Activated naive CD4-positive, alpha-beta T cell treated with anti-CD3 and anti-CD28 coated beads for 36 hours (primary cell): ENCODE results near the gene CLSTN1. TPM values are rescaled to one million over a fixed set of nuclear protein-coding genes. Genes with fewer than 3 reads are reported as not detected.

Source experiments
- CTCF ChIA-PET: fragments of 350-600 bp; sonication (Branson Sonifier 250); formaldehyde crosslinking; loops from one replicate; lab custom pipeline; 2021; ENCODE audit warnings: antibody characterized with exemption; lab: Charles Lee
- DNase-seq: peaks from one replicate; pipeline ENCODE4 v3.0.0-alpha.2; 2020
- H3K27ac Mint-ChIP-seq: one replicate; pipeline ENCODE4 v1.8.0; 2021; ENCODE audit warnings: mild to moderate bottlenecking, mixed read lengths
- H3K27me3 Mint-ChIP-seq: one replicate; pipeline ENCODE4 v1.8.0; 2021; ENCODE audit warnings: low read depth, mixed read lengths
- H3K36me3 Mint-ChIP-seq: one replicate; pipeline ENCODE4 v1.8.0; 2021; ENCODE audit warnings: low read depth, mixed read lengths
- H3K4me1 Mint-ChIP-seq: one replicate; pipeline ENCODE4 v1.8.0; 2021; ENCODE audit warnings: low read depth, mixed read lengths
- H3K4me3 Mint-ChIP-seq: one replicate; pipeline ENCODE4 v1.8.0; 2021; ENCODE audit warnings: mild to moderate bottlenecking, moderate library complexity, mixed read lengths
- H3K9me3 Mint-ChIP-seq: one replicate; pipeline ENCODE4 v1.8.0; 2021; ENCODE audit warnings: mixed read lengths
- intact Hi-C: fragments of 100-400 bp; cut with micrococcal nuclease; formaldehyde crosslinking; loops from one replicate; pipeline ENCODE4 v1.15.1; 2023
- total RNA-seq, 2 experiments: library from RNA; stranded (reverse); gene quantifications; one replicate each; pipeline ENCODE4 v1.2.3, GENCODE V29; 2021

The CLSTN1 gene
- total RNA-seq, 2 experiments from 2014 or later, result 24.0 to 24.9 TPM

- peaks cover 41% of the 10 kb centered on the region for H3K4me1 Mint-ChIP-seq
These were observed 670 bp downstream of the CLSTN1 start for GRCh38 chr1:9822897-9823692.

GRCh38 chr1:9822490-9822889 lies 1.3 kb downstream of the CLSTN1 start:
- Mint-ChIP-seq H3K36me3 (no peaks in the 10 kb centered on the region), H3K27me3 (peaks cover 14% of the 10 kb centered on the region), H3K4me3 (peak overlapping the region; percentile 94), H3K27ac (peak overlapping the region; percentile 8), H3K4me1 (peaks cover 37% of the 10 kb centered on the region), H3K9me3 (no peaks in the 10 kb centered on the region)
- intact Hi-C loops, result no loop called here
- CTCF ChIA-PET, result interaction anchor here (1.5 kb wide), 1 partner anchor 37 kb away, joined by 9 read pairs; no protein-coding TSS in a partner anchor
- no peak for DNase-seq

More at GRCh38 chr1:9822897-9823692, 670 bp downstream of the CLSTN1 start:
- DNase-seq, result peak; percentile 51
- CTCF ChIA-PET, result interaction anchor here (1.5 kb wide), 1 partner anchor 38 kb away, joined by 9 read pairs; no protein-coding TSS in a partner anchor
- H3K27me3 Mint-ChIP-seq, result peaks cover 14% of the 10 kb centered on the region
- H3K9me3 Mint-ChIP-seq, result no peaks in the 10 kb centered on the region
- peak overlapping the region; percentile 94 for H3K4me3 Mint-ChIP-seq
- peak overlapping the region; percentile 8 for H3K27ac Mint-ChIP-seq
- intact Hi-C loops, result loop anchor here (1.0 kb wide), 2 partner anchors 36 to 196 kb away; no protein-coding TSS in a partner anchor
- H3K36me3 Mint-ChIP-seq, result no peaks in the 10 kb centered on the region

DNA sequence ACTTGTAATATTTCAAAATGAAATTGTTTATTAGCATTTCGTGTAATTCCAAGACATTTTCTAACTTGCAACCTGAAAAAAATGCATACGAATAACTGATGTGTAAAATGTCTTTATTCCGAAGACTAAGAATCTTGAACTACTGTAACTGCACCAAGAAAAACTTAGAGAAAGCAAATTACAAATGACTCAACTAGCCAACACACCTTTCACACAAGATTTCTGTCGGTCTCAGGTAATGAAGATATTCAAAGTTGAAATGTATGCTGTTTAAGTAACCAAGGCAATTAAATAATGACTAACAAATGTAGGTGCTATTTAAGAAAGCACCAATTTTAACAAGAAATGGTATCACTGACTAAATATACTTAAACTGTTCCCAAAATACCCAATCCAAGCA lies 2.1 kb downstream of the CLSTN1 start:
- H3K4me1 Mint-ChIP-seq, result peaks cover 39% of the 10 kb centered on the region
- no peaks in the 10 kb centered on the region for H3K9me3 Mint-ChIP-seq
- H3K27ac Mint-ChIP-seq, result no peak overlapping the region
- H3K27me3 Mint-ChIP-seq, result peaks cover 14% of the 10 kb centered on the region
- DNase-seq, result no peak
- CTCF ChIA-PET, result interaction anchor here (0.6 to 1.5 kb wide), 2 partner anchors 36 to 226 kb away, joined by 3 to 9 read pairs; no protein-coding TSS in a partner anchor
- H3K4me3 Mint-ChIP-seq, result peak overlapping the region; percentile 94
- no peaks in the 10 kb centered on the region for H3K36me3 Mint-ChIP-seq
- intact Hi-C loops, result no loop called here

DNA sequence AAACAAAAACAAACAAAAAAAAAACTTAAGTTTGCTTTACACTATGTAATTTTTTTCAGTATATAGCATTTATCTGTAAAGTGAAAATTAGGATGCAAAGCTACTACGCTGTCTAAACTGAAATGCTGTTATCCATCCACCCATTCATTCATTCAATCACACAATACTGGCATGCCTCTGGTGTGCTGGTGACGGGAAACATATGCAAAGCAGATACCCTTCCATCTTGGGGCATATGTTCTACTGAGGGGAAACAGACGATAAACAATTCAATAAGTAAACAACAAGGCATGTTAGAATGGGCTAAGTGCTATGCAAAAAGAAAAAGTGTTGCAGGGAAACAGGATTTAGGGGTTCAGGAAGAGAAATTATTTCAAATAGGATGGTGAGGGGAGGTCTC lies 3.2 kb downstream of the CLSTN1 start:
- Mint-ChIP-seq H3K36me3 (no peaks in the 10 kb centered on the region), H3K27ac (no peak overlapping the region), H3K27me3 (peaks cover 11% of the 10 kb centered on the region), H3K4me1 (peaks cover 40% of the 10 kb centered on the region), H3K9me3 (no peaks in the 10 kb centered on the region), H3K4me3 (no peak overlapping the region)
- intact Hi-C loops, result no loop called here
- DNase-seq, result no peak
- CTCF ChIA-PET, result interaction anchor here (0.6 to 0.7 kb wide), 3 partner anchors 23 to 486 kb away, joined by 3 to 5 read pairs (median 4); no protein-coding TSS in a partner anchor

DNA sequence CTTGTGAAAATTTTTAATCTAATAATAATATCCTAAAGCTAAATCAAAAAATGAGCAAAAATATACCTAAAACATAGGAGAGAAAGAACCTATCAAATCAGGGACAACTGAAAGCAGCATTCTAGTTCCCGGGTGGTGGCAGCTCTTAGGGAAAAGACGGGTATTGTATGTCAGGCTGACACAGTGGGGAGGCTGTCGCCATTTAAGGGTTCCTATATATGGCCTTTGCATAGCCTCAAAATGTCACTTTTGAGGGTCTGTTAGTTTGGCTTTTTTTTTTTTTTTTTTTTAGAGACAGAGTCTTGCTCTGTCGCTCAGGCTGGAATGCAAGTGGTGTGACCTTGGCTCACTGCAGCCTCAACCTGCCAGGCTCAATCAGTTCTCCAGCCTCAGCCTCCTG lies 6.0 kb downstream of the CLSTN1 start:
- H3K4me1 Mint-ChIP-seq, result peaks cover 30% of the 10 kb centered on the region
- intact Hi-C loops, result no loop called here
- no peak overlapping the region for H3K4me3 Mint-ChIP-seq
- DNase-seq, result no peak
- CTCF ChIA-PET, result interaction anchor here (0.6 to 2.1 kb wide), 3 partner anchors 34 to 132 kb away, joined by 3 to 7 read pairs (median 3); no protein-coding TSS in a partner anchor
- no peaks in the 10 kb centered on the region for H3K27me3 Mint-ChIP-seq
- H3K9me3 Mint-ChIP-seq, result no peaks in the 10 kb centered on the region
- H3K27ac Mint-ChIP-seq, result no peak overlapping the region
- H3K36me3 Mint-ChIP-seq, result no peaks in the 10 kb centered on the region

DNA sequence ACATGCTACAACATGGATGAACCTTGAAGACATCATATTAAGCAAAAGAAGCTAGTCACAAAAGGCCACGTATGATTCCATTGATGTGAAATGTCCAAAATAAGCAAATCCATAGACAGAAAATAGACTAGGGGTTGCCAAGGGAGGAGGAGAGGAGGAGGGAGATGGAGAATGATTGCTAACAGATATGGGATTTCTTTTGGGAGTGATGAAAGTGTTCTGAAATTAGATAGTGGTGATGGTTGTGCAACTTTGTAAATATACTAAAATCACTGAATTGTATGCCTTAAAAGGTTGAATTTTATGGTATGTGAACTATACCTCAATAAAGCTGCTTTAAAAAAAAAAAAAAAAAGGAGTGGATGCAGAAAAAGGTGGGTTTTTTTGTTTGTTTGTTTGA lies 7.6 kb downstream of the CLSTN1 start:
- Mint-ChIP-seq H3K4me3 (no peak overlapping the region), H3K27me3 (no peaks in the 10 kb centered on the region), H3K36me3 (no peaks in the 10 kb centered on the region), H3K9me3 (no peaks in the 10 kb centered on the region), H3K27ac (no peak overlapping the region), H3K4me1 (peaks cover 20% of the 10 kb centered on the region)
- intact Hi-C loops, result no loop called here
- CTCF ChIA-PET, result no interaction called here
- no peak for DNase-seq

GRCh38 chr1:9815150-9815549 lies 8.6 kb downstream of the CLSTN1 start:
- Mint-ChIP-seq H3K4me1 (peaks cover 19% of the 10 kb centered on the region), H3K4me3 (no peak overlapping the region), H3K27ac (no peak overlapping the region), H3K36me3 (no peaks in the 10 kb centered on the region), H3K27me3 (no peaks in the 10 kb centered on the region), H3K9me3 (no peaks in the 10 kb centered on the region)
- CTCF ChIA-PET, result no interaction called here
- DNase-seq, result no peak
- intact Hi-C loops, result no loop called here

DNA sequence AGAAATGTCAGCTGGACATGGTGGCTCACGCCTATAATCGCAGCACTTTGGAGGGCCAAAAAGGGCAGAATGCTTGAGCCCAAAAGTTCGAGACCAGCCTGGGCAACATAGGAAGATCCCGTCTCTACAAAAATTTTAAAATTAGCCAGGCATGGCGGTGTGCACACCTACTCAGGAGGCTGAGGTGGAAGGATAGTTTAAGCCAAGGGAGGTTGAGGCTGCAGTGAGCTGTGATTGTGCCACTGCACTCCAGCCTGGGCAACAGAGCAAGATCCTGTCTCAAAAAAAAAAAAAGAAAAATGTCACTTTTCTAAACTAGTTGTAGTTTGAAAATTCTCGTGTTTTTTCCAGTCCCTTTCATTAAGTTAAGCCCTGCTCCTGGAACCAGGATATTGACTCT lies 9.1 kb downstream of the CLSTN1 start:
- Mint-ChIP-seq H3K4me3 (no peak overlapping the region), H3K27ac (no peak overlapping the region), H3K27me3 (no peaks in the 10 kb centered on the region), H3K9me3 (no peaks in the 10 kb centered on the region), H3K4me1 (peaks cover 19% of the 10 kb centered on the region), H3K36me3 (no peaks in the 10 kb centered on the region)
- DNase-seq, result no peak
- intact Hi-C loops, result no loop called here
- CTCF ChIA-PET, result no interaction called here

- no peak overlapping the region for H3K27ac Mint-ChIP-seq
These were observed 12.4 kb downstream of the CLSTN1 start for GRCh38 chr1:9811239-9811966.

GRCh38 chr1:9809100-9809510 lies 14.7 kb downstream of the CLSTN1 start:
- CTCF ChIA-PET, result no interaction called here
- Mint-ChIP-seq H3K27me3 (no peaks in the 10 kb centered on the region), H3K27ac (no peak overlapping the region), H3K9me3 (no peaks in the 10 kb centered on the region), H3K4me3 (no peak overlapping the region), H3K36me3 (no peaks in the 10 kb centered on the region), H3K4me1 (peaks cover 45% of the 10 kb centered on the region)
- intact Hi-C loops, result no loop called here
- DNase-seq, result no peak

More at GRCh38 chr1:9811239-9811966, 12.4 kb downstream of the CLSTN1 start:
- H3K36me3 Mint-ChIP-seq, result no peaks in the 10 kb centered on the region
- no peak for DNase-seq
- no peaks in the 10 kb centered on the region for H3K9me3 Mint-ChIP-seq
- no peak overlapping the region for H3K4me3 Mint-ChIP-seq
- CTCF ChIA-PET, result no interaction called here
- intact Hi-C loops, result no loop called here
- H3K27me3 Mint-ChIP-seq, result no peaks in the 10 kb centered on the region
- peaks cover 39% of the 10 kb centered on the region for H3K4me1 Mint-ChIP-seq

- CTCF ChIA-PET, result no interaction called here
These were observed 15.3 kb downstream of the CLSTN1 start for GRCh38 chr1:9808459-9808858.

DNA sequence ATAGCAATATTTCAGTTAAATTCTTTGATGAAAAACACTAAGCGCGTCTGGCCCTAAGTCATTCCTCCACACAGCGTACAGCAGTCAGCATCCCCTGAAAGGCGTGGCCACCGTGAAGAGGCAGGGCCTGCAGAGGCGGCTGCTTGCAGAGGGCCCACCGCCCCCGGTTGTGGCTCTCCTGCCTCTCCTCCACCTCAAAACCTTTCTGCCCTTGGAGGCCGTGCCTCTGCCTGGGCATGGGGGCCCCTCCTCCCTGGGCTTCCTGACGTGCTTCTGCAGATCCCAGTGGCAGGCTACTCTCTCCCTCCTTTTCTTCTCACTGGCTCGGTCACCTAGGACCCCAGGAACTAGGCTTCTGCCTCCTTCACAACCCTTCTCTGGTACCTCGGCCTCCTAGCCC lies 16.2 kb downstream of the CLSTN1 start:
- Mint-ChIP-seq H3K9me3 (no peaks in the 10 kb centered on the region), H3K4me1 (peaks cover 47% of the 10 kb centered on the region), H3K27me3 (no peaks in the 10 kb centered on the region), H3K27ac (no peak overlapping the region), H3K36me3 (no peaks in the 10 kb centered on the region), H3K4me3 (no peak overlapping the region)
- no peak for DNase-seq
- intact Hi-C loops, result no loop called here
- CTCF ChIA-PET, result no interaction called here

More at GRCh38 chr1:9808459-9808858, 15.3 kb downstream of the CLSTN1 start:
- Mint-ChIP-seq H3K4me1 (peaks cover 44% of the 10 kb centered on the region), H3K27me3 (no peaks in the 10 kb centered on the region), H3K27ac (no peak overlapping the region), H3K4me3 (no peak overlapping the region), H3K9me3 (no peaks in the 10 kb centered on the region), H3K36me3 (no peaks in the 10 kb centered on the region)
- DNase-seq, result no peak
- intact Hi-C loops, result no loop called here
